ENCODE results near the gene CDHR3. TPM values are rescaled to one million over a fixed set of nuclear protein-coding genes. Genes with fewer than 3 reads are reported as not detected.
A peak's percentile ranks its signal among the peaks of the same experiment; 100 is the strongest.

CDHR3 gene
- total RNA-seq, 2 experiments from 2014 or later: 0.42 to 2.8 TPM

DNA sequence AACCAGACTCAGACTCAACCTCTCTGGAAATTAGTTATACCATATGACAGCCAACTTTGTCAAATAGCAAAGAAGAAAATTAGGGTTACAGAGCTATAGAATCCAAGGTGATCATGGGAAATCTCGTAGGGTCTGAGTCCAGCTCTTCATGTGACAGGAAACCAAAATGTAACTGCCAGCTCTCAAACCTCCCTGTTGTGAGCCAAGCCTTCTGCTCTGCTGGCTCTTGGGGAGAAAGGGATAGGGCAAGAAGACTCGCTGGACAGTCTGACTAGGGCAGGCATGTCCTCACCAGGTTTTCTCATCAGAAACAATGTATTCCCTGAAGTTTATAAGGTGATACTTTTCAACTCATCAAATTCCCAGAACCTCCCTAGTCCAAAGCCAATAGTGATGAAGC is 63.0 kb downstream of the CDHR3 start:
- Histone ChIP-seq H4K20me1 (ENCODE audit: insufficient read depth, low read length) (no peaks in the 10 kb centered on the region), H2AFZ (ENCODE audit: low read length) (no peak overlapping the region), H3K4me1 (ENCODE audit: insufficient read depth, low read length, poor library complexity, severe bottlenecking) (peaks cover 50% of the 10 kb centered on the region), H3K9me2 (ENCODE audit: insufficient read depth, low read length) (no peaks in the 10 kb centered on the region), H3K27ac (ENCODE audit: low read depth, low read length, poor library complexity, severe bottlenecking) (no peak overlapping the region), H3K36me3 (ENCODE audit: insufficient read depth, low read length) (no peaks in the 10 kb centered on the region), H3K4me2 (ENCODE audit: low read length) (no peak overlapping the region), H3K79me2 (ENCODE audit: insufficient read depth, low read depth, low read length) (no peaks in the 10 kb centered on the region), H3K9me3 (ENCODE audit: low read length) (no peaks in the 10 kb centered on the region), H3K4me3 (ENCODE audit: low read depth, low read length, poor library complexity, severe bottlenecking) (no peak overlapping the region)
- CTCF ChIA-PET (ENCODE audit: unreplicated experiment): interaction anchor here (1.2 kb wide), 1 partner anchor 17 kb away, joined by 4 read pairs; no protein-coding TSS in a partner anchor
- intact Hi-C loops (cut with micrococcal nuclease; ENCODE audit: unreplicated experiment): no loop called here
- no peak for TF ChIP-seq EZH2phosphoT487 (IDR thresholded peaks at IDR 0.05; ENCODE audit: borderline replicate concordance, low read depth, low read length)
- TF ChIP-seq, protein P1, sequence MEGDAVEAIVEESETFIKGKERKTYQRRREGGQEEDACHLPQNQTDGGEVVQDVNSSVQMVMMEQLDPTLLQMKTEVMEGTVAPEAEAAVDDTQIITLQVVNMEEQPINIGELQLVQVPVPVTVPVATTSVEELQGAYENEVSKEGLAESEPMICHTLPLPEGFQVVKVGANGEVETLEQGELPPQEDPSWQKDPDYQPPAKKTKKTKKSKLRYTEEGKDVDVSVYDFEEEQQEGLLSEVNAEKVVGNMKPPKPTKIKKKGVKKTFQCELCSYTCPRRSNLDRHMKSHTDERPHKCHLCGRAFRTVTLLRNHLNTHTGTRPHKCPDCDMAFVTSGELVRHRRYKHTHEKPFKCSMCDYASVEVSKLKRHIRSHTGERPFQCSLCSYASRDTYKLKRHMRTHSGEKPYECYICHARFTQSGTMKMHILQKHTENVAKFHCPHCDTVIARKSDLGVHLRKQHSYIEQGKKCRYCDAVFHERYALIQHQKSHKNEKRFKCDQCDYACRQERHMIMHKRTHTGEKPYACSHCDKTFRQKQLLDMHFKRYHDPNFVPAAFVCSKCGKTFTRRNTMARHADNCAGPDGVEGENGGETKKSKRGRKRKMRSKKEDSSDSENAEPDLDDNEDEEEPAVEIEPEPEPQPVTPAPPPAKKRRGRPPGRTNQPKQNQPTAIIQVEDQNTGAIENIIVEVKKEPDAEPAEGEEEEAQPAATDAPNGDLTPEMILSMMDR (conservative IDR thresholded peaks at IDR 0.05; ENCODE audit: low read length): no peak
- no TSS peak for BruUV-seq (replicated peaks)
- POLR2A ChIA-PET: interaction anchor here (0.7 to 2.0 kb wide), 6 partner anchors 10 to 1706 kb away, joined by 3 to 9 read pairs (median 5); no protein-coding TSS in a partner anchor
- DNase-seq (ENCODE audit: low spot score): no peak

DNA sequence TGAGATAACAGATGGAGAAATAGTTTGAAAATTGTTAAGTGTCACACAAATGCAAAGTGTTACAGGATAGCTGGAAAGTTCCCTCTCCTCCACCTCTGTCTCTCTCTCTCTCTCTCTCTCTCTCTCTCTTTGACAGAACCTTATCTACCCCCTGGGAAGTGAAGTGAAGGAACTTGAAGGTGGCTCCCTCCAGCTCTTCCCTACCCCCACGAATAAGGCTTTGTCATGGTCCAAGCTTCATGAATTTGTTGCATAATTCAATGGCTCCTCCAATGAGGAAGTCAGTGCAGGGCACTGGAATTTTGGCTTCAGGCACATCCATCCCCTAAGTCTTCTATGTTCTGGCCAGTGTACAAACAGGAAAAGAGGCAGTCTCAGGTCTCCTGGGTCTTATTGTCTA is 66.4 kb downstream of the CDHR3 start:
- H3K9me2 ChIP-seq (ENCODE audit: insufficient read depth, low read length): no peaks in the 10 kb centered on the region
- no peak overlapping the region for H2AFZ ChIP-seq (ENCODE audit: low read length)
- 0 out of 2 replicates have a peak, but pooled peaks cover 7% of the 10 kb centered on the region for H3K9me3 ChIP-seq (ENCODE audit: low read length)
- intact Hi-C loops (cut with micrococcal nuclease; ENCODE audit: unreplicated experiment): no loop called here
- ChIA-PET CTCF (ENCODE audit: unreplicated experiment) (no interaction called here), POLR2A (interaction anchor here (0.6 to 0.9 kb wide), 4 partner anchors 10 to 469 kb away, joined by 3 to 5 read pairs (median 3); no protein-coding TSS in a partner anchor)
- no peak for DNase-seq (ENCODE audit: low spot score)
- TF ChIP-seq, protein P1 (conservative IDR thresholded peaks at IDR 0.05; ENCODE audit: low read length): no peak
- TF ChIP-seq EZH2phosphoT487 (IDR thresholded peaks at IDR 0.05; ENCODE audit: borderline replicate concordance, low read depth, low read length): no peak
- no peaks in the 10 kb centered on the region for H4K20me1 ChIP-seq (ENCODE audit: insufficient read depth, low read length)
- H3K4me3 ChIP-seq (ENCODE audit: low read depth, low read length, poor library complexity, severe bottlenecking): no peak overlapping the region
- H3K4me1 ChIP-seq (ENCODE audit: insufficient read depth, low read length, poor library complexity, severe bottlenecking): peaks cover 21% of the 10 kb centered on the region
- H3K4me2 ChIP-seq (ENCODE audit: low read length): no peak overlapping the region
- no peaks in the 10 kb centered on the region for H3K79me2 ChIP-seq (ENCODE audit: insufficient read depth, low read depth, low read length)
- H3K36me3 ChIP-seq (ENCODE audit: insufficient read depth, low read length): no peaks in the 10 kb centered on the region
- no TSS peak for BruUV-seq (replicated peaks)
- no peak overlapping the region for H3K27ac ChIP-seq (ENCODE audit: low read depth, low read length, poor library complexity, severe bottlenecking)

DNA sequence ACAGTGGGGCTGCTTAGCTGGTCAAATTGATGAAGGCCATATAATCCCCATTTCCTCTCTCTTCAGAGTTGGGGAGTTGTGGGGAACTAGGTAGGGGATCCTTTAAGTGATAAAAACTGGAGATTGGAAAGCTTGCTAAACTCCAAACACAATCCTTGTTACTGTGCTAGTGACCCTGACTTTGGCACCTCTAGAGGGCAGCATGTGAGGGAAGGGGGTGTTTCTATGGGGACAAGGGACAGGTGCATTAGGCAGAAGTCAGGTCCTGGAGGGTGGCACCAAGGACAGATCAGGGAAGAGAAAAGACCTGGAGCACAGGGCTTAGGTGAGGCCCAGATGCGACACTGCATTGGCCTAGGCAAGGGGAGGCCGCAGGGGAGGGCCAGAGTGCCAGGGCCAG is 66.9 kb downstream of the CDHR3 start:
- H3K9me2 ChIP-seq (ENCODE audit: insufficient read depth, low read length): no peaks in the 10 kb centered on the region
- no peak overlapping the region for H2AFZ ChIP-seq (ENCODE audit: low read length)
- BruUV-seq (replicated peaks): no TSS peak
- no peaks in the 10 kb centered on the region for H3K36me3 ChIP-seq (ENCODE audit: insufficient read depth, low read length)
- CTCF ChIA-PET (ENCODE audit: unreplicated experiment): no interaction called here
- no peak for DNase-seq (ENCODE audit: low spot score)
- no peak overlapping the region for H3K27ac ChIP-seq (ENCODE audit: low read depth, low read length, poor library complexity, severe bottlenecking)
- H3K79me2 ChIP-seq (ENCODE audit: insufficient read depth, low read depth, low read length): no peaks in the 10 kb centered on the region
- intact Hi-C loops (cut with micrococcal nuclease; ENCODE audit: unreplicated experiment): no loop called here
- no peaks in the 10 kb centered on the region for H4K20me1 ChIP-seq (ENCODE audit: insufficient read depth, low read length)
- H3K4me2 ChIP-seq (ENCODE audit: low read length): no peak overlapping the region
- POLR2A ChIA-PET: interaction anchor here (0.8 to 1.3 kb wide), 2 partner anchors 9 to 27 kb away, joined by 3 read pairs; no protein-coding TSS in a partner anchor
- TF ChIP-seq EZH2phosphoT487 (IDR thresholded peaks at IDR 0.05; ENCODE audit: borderline replicate concordance, low read depth, low read length): no peak
- TF ChIP-seq, protein P1 (conservative IDR thresholded peaks at IDR 0.05; ENCODE audit: low read length): peak; percentile 56; the same call in 1 of the 2 replicates
- H3K4me1 ChIP-seq (ENCODE audit: insufficient read depth, low read length, poor library complexity, severe bottlenecking): peaks cover 17% of the 10 kb centered on the region
- 0 out of 2 replicates have a peak, but pooled peaks cover 7% of the 10 kb centered on the region for H3K9me3 ChIP-seq (ENCODE audit: low read length)
- H3K4me3 ChIP-seq (ENCODE audit: low read depth, low read length, poor library complexity, severe bottlenecking): no peak overlapping the region

Measured in OCI-LY7 (cell line).